ENCODE measurements around the gene EXOC3L4.
A peak's percentile ranks its signal among the peaks of the same experiment; 100 is the strongest.

EXOC3L4 gene

GRCh38 chr14:103073367-103073875 is 21.1 kb upstream of the EXOC3L4 start:
- Histone ChIP-seq H3K27ac (no peak overlapping the region), H3K36me3 (no peaks in the 10 kb centered on the region), H3K9me3 (ENCODE audit: severe bottlenecking) (no peaks in the 10 kb centered on the region), H3K27me3 (ENCODE audit: insufficient read depth, low read depth, severe bottlenecking) (no peaks in the 10 kb centered on the region), H3K4me3 (ENCODE audit: low read depth, low read length) (no peak overlapping the region)
- no peak for DNase-seq
- TF ChIP-seq CTCF (IDR thresholded peaks at IDR 0.05; ENCODE audit: low read depth, low read length), result no peak

GRCh38 chr14:103073876-103074728 is 20.4 kb upstream of the EXOC3L4 start:
- Histone ChIP-seq H3K9me3 (ENCODE audit: severe bottlenecking) (no peaks in the 10 kb centered on the region), H3K36me3 (no peaks in the 10 kb centered on the region), H3K4me3 (ENCODE audit: low read depth, low read length) (no peak overlapping the region), H3K27me3 (ENCODE audit: insufficient read depth, low read depth, severe bottlenecking) (no peaks in the 10 kb centered on the region), H3K27ac (peak overlapping the region; percentile 47)
- TF ChIP-seq CTCF (IDR thresholded peaks at IDR 0.05; ENCODE audit: low read depth, low read length), result no peak
- DNase-seq, result no peak

GRCh38 chr14:103074729-103075367 is 19.7 kb upstream of the EXOC3L4 start:
- Histone ChIP-seq H3K4me3 (ENCODE audit: low read depth, low read length) (no peak overlapping the region), H3K27ac (peak overlapping the region; percentile 47), H3K9me3 (ENCODE audit: severe bottlenecking) (no peaks in the 10 kb centered on the region), H3K27me3 (ENCODE audit: insufficient read depth, low read depth, severe bottlenecking) (no peaks in the 10 kb centered on the region), H3K36me3 (no peaks in the 10 kb centered on the region)
- DNase-seq, result no peak
- TF ChIP-seq CTCF (IDR thresholded peaks at IDR 0.05; ENCODE audit: low read depth, low read length), result no peak

- Histone ChIP-seq H3K27me3 (ENCODE audit: insufficient read depth, low read depth, severe bottlenecking) (no peaks in the 10 kb centered on the region), H3K27ac (no peak overlapping the region), H3K9me3 (ENCODE audit: severe bottlenecking) (no peaks in the 10 kb centered on the region), H3K4me3 (ENCODE audit: low read depth, low read length) (no peak overlapping the region), H3K36me3 (no peaks in the 10 kb centered on the region)
- DNase-seq, result peak; percentile 79
- TF ChIP-seq CTCF (IDR thresholded peaks at IDR 0.05; ENCODE audit: low read depth, low read length), result peak; percentile 92
Measured at GRCh38 chr14:103078420-103078749, 16.1 kb upstream of the EXOC3L4 start.

- H3K27me3 ChIP-seq (ENCODE audit: insufficient read depth, low read depth, severe bottlenecking), result no peaks in the 10 kb centered on the region
- no peak overlapping the region for H3K27ac ChIP-seq
- no peak for TF ChIP-seq CTCF (IDR thresholded peaks at IDR 0.05; ENCODE audit: low read depth, low read length)
- no peaks in the 10 kb centered on the region for H3K36me3 ChIP-seq
- no peak overlapping the region for H3K4me3 ChIP-seq (ENCODE audit: low read depth, low read length)
- no peaks in the 10 kb centered on the region for H3K9me3 ChIP-seq (ENCODE audit: severe bottlenecking)
- DNase-seq, result no peak
Measured at GRCh38 chr14:103078860-103079587, 15.5 kb upstream of the EXOC3L4 start.

All from WERI-Rb-1 (cell line).